ENCODE measurements around the gene CHD1. TPM values are rescaled to one million over a fixed set of nuclear protein-coding genes. Genes with fewer than 3 reads are reported as not detected.

Gene CHD1
- total and polyA plus RNA-seq, 9 of the 15 experiments (the other 6 are each of a cell fraction or from before 2014, with no cell fraction given), result 27.3 to 133 (median 58.7) TPM

DNA sequence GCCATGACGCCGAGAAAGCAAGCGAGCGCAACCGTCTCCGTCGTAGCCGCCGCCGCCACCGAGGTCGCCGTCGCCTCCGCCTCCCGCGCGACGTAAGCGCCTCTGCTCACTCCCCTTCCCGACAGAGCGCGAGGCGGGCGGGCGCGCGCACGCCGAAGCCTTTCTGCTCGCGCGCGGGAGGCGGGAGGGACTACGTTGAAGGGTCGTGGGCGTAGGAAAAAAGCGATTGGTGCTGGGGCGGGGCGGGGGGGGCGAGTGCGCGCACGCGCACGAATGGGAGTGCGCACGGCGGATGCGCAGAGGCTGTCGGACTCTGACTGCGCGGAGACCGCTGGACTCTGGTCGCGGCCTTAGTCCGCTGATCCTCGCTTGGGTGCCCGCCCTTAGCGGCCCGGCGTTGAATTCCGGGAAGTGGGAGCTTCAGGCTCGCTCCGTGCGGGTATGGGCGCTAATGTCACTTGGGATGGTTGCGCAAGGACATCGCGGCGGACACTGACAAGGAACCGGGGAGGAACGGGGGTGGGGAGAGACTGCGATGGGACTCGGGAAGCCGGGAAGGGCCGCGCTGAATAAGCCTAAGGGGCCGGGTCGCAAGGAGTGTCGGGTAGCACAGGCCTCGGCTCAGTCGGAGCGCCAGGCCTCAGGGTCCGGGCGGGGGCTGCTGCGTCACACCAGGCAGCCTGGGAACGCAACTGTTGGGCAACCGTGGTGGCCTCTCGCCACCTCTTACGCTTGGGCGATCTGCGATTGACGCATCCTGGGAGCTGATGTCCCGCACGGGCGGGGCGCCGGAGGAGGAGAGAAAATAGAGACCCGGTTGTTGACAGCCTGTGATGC lies at the start of gene CHD1 (continued):
- TF ChIP-seq, protein P1, sequence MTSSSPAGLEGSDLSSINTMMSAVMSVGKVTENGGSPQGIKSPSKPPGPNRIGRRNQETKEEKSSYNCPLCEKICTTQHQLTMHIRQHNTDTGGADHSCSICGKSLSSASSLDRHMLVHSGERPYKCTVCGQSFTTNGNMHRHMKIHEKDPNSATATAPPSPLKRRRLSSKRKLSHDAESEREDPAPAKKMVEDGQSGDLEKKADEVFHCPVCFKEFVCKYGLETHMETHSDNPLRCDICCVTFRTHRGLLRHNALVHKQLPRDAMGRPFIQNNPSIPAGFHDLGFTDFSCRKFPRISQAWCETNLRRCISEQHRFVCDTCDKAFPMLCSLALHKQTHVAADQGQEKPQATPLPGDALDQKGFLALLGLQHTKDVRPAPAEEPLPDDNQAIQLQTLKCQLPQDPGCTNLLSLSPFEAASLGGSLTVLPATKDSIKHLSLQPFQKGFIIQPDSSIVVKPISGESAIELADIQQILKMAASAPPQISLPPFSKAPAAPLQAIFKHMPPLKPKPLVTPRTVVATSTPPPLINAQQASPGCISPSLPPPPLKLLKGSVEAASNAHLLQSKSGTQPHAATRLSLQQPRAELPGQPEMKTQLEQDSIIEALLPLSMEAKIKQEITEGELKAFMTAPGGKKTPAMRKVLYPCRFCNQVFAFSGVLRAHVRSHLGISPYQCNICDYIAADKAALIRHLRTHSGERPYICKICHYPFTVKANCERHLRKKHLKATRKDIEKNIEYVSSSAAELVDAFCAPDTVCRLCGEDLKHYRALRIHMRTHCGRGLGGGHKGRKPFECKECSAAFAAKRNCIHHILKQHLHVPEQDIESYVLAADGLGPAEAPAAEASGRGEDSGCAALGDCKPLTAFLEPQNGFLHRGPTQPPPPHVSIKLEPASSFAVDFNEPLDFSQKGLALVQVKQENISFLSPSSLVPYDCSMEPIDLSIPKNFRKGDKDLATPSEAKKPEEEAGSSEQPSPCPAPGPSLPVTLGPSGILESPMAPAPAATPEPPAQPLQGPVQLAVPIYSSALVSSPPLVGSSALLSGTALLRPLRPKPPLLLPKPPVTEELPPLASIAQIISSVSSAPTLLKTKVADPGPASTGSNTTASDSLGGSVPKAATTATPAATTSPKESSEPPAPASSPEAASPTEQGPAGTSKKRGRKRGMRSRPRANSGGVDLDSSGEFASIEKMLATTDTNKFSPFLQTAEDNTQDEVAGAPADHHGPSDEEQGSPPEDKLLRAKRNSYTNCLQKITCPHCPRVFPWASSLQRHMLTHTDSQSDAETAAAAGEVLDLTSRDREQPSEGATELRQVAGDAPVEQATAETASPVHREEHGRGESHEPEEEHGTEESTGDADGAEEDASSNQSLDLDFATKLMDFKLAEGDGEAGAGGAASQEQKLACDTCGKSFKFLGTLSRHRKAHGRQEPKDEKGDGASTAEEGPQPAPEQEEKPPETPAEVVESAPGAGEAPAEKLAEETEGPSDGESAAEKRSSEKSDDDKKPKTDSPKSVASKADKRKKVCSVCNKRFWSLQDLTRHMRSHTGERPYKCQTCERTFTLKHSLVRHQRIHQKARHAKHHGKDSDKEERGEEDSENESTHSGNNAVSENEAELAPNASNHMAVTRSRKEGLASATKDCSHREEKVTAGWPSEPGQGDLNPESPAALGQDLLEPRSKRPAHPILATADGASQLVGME (CRISPR knock-in tag; IDR thresholded peaks at IDR 0.05), result peak; percentile 73
- TF ChIP-seq AFF4 (CRISPR knock-in tag; IDR thresholded peaks at IDR 0.05), result peak; percentile 92
- TF ChIP-seq HINFP (tag; conservative IDR thresholded peaks at IDR 0.05; ENCODE audit: low read depth), result no peak
- peak; percentile 70 for TF ChIP-seq ZNF766 (CRISPR knock-in tag; conservative IDR thresholded peaks at IDR 0.05)
- TF ChIP-seq ZC3H8 (IDR thresholded peaks at IDR 0.05), result no peak
- no peak for TF ChIP-seq SP2 (IDR thresholded peaks at IDR 0.05; ENCODE audit: extremely low read depth, low read depth, low read length, poor library complexity, severe bottlenecking)
- TF ChIP-seq OTX1 (CRISPR knock-in tag; IDR thresholded peaks at IDR 0.05), result peak; percentile 83; the same call in 1 of the 2 replicates
- no peak for TF ChIP-seq RBM39 (optimal IDR thresholded peaks at IDR 0.05; ENCODE audit: low read depth, low read length)
- TF ChIP-seq LARP7 (IDR thresholded peaks at IDR 0.05), result 0 out of 2 replicates have a peak, but pooled peaks have one; percentile 36
- TF ChIP-seq ZNF184 (CRISPR knock-in tag; IDR thresholded peaks at IDR 0.05), result no peak
- TF ChIP-seq PHF20 (IDR thresholded peaks at IDR 0.05; ENCODE audit: partially characterized antibody), result peak; percentile 85
- TF ChIP-seq FOXK2 (conservative IDR thresholded peaks at IDR 0.05 in 1 of 2, IDR thresholded peaks at IDR 0.05 in 1 of 2; ENCODE audit: low read depth in 2 of 2), result peak in 1 of 2 experiments; percentile 90; a peak in 3 of 4 replicates
- no peak for TF ChIP-seq DDX20 (tag; IDR thresholded peaks at IDR 0.05; ENCODE audit: low read depth)
